NOMO-1 treated with dmso at 0.1 percent for 144 hours (cell line): Measurements from ENCODE around the gene EDEM1.
"Not testable (repeated sequence)": the region's sequence is repeated elsewhere in the genome, so short reads cannot be mapped to it uniquely, and the experiment has no call there.

Experiments used
- DNase-seq: peaks from one replicate; lab custom pipeline; 2025; ENCODE audit not compliant: unreplicated experiment; lab: John Stamatoyannopoulos, UW

EDEM1 gene

DNA sequence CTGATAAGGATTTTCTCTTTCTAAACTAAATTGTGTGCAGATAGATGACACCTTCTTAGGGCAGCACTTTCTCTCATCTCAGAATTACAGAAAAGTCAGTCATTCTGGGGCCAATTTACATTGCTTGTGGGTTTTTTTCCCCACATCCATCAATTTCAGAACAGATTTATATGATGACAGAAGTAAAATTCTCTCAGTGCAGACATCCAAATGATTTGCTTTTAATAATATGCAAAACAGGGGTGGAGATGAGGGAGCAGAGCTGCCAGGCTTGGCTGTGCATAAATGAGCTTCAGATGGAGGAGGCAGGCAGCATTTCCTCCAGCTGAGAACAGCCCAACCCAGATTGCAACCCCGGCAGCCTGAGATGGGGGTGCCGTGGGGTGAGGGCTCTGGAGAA lies 44.0 kb downstream of the EDEM1 start:
- no peak for DNase-seq

DNA sequence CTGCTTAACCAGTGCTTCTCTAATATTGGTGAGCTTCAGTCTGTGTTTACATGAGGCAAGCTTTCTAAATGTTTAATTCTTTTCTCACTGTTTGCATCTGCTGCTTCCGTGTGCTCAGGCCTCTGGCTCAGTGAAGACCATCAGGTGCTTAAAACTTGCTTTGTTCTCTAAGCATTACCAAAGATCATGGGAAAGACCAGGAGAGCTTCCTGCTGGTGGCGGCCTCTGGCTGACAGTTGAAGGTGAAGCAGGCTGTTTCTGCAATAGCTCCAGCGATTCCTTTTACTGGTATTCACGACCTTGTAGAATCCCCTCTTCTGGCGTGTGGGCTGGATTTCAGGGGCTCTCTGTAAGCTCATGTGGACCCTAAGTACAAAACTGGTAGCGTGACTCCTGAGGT lies 45.1 kb downstream of the EDEM1 start:
- DNase-seq = no peak

DNA sequence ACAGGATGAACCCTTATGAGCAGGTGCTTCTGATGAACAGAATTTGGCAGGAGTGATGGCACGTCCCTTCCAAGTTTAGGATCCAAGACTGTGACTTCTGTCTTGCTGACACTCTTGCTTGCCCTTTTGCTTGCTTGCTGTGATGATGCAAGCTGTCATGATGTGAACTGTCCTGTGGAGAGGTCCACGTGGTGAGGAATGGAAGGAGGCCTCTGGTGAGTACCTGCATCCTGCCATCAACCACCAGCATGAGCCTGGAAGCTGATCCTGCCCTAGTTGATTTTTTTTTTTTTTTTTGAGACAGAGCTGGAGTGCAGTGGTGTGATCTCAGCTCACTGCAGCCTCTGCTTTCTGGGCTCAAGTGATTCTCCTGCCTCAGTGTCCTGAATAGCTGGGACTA lies 45.5 kb downstream of the EDEM1 start:
- DNase-seq = no peak

DNA sequence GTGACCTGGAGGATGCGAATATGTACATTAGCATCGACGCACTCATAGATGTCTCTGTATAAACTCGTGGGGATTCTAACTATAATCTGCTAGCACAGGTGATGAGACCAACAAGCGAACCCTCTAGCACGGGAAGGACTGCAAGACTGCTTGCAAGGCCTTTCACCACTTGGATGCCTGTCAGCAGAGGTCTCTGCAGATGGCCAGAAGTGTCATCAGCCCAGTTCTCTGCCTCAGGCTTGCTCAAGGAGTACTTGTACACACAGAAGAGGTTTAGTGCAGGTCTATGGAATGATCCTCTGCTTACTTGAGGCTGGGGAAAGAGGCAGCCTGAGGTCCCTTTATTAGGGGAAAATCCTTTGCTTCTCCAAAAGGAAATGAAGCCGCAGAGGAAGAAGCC lies 48.1 kb downstream of the EDEM1 start:
- DNase-seq = no peak

DNA sequence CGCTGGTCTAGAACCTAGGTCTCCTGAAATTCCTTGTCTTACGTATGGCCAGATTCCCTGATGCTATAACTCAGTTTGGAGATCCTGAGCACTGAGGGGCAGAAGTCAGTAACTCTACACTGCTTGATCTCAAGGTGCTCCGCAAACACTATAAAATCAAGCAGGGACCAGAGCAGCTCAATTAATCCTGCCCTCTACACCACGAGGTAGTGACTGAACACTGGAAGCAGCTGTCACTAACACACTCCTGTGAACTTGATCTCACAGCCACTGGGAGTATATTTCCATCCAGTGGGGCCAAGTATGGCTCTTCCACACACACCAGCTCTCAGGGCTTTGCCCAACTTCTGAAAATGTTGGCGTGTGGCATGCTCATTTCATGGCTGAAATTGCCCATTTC lies 51.0 kb downstream of the EDEM1 start:
- DNase-seq = no peak

DNA sequence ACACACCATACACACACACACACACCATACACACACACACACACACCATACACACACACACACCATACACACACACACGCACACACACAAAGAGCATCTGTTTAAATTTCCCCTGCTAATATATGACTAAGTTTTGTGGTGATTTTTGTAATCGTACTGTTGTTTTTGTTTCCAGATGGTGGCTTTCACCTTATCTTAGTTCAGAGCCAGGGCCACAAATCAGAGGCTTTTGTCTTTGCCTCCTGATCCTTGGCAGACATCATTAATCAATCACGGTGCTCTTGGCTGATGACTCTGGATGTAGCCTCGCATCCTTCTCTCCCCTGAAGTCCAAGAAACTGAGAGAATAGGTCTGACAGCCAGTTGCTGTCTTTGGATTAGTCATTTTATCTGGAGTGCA lies 52.1 kb downstream of the EDEM1 start:
- no peak for DNase-seq

DNA sequence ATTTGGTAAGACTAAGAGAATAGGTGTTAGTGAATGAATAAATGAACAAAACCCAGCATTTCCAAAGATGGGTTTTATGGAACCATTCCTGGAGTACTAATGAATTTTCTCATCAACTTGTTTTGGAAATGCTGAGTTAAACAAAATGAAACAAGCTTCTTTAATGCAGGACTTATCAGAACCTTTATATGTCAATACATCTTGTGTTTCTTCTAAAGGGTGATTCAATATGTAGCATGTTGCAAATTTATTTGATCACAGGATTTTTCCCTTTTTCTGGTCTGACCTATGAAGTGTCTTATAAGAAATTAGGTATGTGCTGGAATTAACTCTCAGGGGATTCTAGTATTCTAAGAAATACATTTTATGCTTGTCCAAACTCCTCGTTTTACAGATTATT lies 53.2 kb downstream of the EDEM1 start:
- DNase-seq = no peak

DNA sequence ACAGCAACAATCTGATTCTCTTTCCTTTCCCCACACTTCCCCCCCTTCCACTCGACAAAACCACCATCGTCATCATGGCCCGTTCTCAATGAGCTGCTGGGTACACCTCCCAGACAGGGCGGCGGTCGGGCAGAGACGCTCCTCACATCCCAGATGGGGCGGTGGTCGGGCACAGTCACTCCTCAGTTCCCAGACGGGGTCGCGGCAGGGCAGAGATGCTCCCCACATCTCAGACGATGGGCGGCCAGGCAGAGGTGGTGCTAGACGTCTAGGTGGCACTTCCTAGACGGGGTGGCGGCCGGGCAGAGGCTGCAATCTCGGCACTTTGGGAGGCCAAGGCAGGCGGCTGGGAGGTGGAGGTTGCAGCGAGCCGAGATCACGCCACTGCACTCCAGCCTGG lies 55.3 kb downstream of the EDEM1 start:
- DNase-seq = not testable (repeated sequence)

DNA sequence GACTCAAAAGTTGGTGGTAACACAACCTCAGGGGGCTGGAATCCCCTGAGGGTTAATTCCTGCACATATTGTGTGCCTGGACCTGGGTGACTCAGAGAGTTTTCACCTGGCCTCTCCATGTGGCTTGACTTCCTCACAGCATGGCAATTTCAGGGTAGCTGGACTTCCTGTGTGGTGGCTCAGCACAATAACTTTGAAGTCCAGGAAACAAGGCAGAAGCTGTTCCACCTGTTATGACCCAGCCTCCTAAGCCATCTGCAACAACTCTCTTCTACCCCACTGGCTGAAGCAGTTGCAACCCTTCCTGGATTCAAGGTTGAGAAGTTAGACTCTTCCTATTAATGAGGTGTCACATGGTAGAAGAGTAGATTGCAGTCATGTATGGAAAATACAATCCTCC lies 58.4 kb downstream of the EDEM1 start:
- no peak for DNase-seq

DNA sequence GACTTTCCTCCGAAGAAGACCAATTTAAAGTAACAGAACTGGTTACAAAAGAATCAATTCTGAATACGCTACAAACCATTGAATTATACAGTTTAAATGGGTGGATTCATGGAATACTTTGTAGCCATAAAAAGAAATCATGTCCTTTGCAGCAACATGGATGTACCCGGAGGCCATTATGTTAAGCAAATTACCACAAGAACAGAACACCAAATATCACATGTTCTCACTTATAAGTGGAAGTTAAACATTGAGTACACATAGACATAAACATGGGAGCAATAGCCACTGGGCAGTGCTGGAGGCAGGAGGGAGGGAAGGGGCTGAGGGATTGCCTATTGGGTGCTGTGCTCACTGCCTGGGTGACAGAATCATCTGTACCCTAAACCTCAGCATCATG lies 61.3 kb downstream of the EDEM1 start:
- DNase-seq = no peak

DNA sequence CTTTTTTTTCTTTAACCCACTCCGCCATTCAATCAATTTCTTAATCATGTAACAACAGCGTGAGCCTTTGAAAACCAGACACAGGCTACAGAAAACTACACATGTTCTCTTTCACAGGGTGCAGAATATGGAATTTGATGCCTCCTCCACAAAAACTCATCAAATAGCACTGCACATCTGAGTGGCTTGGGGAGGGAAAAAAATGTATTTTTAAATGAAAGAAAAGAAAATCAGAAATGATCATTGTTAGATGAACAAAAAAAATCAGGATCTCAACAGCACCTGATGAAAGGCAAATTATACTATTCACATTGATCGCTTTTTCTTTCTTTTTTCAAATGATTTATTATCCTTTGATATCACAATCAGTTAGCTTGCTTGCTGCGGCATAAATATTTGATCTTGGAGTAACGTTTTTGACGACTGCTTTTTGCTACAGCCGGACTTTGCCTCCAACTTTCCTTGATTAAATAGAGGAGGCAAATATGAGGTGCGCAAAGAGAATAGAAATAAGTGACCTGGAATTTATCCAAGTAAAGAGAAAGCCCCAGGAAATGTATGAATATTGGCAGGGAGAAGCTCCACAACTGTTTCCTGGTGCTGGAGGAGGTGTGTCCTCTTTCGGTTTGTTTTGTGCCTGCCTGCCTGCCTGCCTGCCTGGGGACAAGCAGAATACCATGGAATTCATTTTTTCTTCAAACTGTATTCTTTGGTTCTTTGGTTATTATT lies 63.1 kb downstream of the EDEM1 start:
- no peak for DNase-seq

DNA sequence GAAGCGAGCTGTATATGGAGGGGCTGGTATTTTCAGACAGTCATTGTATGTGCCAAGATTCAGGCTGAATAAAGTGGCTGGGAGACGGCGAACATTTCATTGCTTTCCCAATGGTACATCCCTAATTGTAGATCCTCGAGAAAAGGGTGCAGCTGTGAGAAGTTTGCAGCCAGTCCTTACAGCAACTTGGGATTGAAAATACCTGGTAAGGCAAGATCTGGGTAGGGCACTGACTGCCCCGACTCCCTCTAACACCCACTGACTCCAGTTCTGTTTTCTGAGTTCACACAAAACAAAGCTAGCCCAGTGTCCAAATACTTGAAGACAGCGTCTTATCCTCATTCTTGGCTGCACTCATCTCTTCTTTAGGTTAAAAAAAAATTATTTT lies 63.7 kb downstream of the EDEM1 start:
- no peak for DNase-seq

DNA sequence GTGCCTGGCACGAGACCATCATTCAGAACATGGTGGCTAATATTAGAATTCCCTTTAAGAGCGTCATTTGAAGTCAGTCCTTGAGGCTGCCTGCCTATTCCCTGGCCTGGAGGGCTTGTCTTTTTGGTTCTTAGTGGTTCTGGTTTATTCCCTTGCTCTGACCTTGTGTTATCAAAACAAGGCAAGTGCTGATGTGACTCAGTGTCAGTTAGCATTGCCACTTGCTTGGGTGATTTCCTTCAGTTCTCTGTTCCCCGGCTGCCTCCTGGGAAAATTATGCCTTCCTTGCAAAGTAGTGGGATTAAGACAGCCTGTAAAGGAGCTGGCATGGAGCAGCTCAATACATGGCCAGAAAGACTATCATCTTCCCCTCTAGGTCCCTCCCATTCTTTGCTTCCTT lies 64.6 kb downstream of the EDEM1 start:
- no peak for DNase-seq

DNA sequence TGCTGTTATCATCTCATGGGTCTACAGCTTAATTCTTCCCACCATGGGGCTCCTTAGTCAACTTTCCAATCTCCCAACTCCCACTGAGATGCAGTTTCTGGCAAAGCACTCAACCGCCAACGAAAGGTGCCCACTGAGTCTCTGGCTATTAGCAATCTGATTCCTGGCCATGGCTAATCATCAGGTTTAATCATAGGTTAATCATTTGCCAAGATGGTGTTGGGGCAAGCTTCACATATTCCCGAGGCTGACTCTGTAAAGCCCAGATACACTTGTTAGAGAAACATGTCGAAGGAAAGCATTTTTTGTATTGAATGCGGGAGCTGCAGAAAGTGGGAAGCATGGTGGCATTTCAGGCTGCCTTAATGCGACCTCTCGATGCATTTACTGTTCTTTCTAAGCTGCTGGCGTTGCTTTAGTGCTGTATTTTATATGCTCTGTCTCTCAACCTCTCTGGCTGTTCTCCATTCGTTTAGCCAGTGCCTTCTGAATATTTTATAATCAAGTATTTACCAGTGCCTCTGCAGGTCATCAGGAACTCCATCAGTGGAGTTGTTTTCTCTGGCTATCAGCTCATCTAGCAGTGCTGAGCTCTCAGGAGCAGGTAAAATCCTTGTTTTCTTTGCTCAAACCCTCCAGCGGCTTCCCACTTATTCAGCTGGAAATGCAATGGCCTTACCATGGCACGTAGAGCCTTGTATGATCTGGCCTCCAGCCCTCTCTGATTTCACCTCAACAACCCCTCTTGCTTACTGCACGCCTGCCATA lies 67.0 kb downstream of the EDEM1 start:
- DNase-seq = no peak

DNA sequence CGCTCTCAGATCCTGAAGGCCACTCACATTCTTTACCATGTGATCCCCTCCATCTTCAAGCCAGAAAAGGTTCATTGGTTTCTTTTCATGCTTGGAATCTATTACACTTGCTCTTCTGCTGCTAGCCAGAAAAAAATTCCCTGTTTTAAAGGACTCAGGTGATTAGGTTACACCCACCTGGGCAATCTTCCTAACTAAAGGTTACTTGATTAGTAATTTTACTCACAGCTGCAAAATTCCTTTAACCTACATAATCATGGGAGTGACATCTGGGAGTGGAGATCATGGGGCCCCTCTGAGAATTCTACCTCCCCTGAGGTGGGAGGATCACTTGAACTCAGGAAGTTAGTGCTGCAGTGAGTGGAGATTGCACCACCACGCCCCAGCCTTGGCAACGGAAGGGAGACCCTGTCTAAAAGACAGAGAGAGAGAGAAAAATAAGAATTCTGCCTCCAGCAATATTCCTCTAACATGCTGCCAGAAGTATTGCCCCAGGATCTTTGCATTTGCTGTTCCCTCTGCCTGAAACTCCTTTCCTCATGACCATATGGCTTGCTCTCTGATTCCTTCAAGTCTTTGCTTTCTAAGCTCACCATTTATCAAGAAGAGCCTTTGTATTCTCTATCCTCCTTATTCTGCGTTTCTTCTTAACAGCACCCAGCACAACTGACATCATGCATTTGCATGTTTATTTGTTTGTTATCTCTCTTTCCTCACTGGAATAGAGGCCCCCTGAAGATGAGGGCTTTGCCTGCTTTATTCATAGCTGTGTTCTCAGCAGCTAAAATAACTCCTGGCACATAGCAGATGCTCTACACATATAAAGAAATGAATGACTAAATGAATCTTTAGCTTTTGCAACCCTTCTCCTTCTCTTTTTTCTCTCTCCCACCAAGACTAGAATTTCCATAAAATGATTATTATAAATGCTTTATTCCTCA lies 68.2 kb downstream of the EDEM1 start:
- DNase-seq = no peak

DNA sequence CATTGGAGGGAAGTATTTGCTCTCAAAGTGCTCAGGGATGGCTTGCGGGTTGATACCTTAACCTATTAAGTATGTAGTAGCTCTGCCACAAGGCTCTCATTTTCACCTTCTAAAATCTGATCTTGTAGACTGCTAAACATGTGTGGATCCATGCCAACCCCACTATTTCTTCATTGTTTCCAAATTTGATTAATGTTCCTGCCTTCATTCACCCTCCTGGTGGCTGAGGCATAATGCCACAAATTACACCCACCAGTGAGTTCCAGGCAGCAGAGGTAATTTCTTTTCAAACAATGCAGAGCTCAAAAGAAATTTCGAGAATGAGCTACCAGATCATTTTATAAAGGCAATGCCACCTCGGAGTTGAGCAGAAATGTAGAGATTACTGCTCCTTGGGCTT lies 71.0 kb downstream of the EDEM1 start:
- no peak for DNase-seq

DNA sequence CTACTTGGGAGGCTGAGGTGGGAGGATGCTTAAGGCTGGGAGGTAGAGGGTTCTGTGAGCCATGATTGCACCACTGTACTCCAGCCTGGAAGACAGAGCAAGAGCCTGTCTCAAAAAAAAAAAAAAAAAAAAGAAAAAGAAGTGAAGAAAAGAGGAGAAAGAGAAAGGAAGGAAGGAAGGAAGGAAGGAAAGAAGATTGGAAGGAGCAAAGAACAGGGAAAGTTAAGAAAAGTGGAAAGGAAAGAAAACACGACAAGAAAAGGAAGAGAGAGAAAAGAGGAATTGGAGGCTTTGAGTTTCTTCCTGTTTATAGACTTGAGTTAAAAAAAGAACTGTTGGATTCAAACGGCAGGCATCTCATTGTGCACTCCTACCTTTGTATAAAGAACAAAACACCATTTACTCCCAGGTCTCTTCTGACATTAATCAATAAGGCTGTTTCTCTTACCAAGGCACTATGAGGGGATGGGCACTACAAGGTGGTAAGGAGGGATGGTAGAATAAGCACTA lies 73.5 kb downstream of the EDEM1 start:
- no peak for DNase-seq

DNA sequence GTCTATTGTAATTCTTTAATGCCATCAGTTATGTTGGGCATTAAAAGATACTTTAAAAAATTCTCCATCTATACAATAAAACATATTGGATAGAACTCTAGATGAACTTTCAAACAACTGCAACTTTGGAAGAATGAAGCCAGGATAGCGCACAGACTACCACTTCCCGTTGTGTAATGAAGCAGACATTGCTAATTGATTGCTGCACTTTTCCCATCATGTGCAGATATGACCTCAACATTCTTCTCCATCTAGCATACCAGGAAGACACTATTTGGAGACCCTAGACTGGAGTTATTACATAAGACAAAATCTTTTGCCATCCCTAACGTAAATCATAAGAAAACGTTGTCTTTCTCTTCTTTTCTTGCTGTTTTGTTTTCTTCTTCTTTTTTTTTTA lies 75.0 kb downstream of the EDEM1 start:
- no peak for DNase-seq

DNA sequence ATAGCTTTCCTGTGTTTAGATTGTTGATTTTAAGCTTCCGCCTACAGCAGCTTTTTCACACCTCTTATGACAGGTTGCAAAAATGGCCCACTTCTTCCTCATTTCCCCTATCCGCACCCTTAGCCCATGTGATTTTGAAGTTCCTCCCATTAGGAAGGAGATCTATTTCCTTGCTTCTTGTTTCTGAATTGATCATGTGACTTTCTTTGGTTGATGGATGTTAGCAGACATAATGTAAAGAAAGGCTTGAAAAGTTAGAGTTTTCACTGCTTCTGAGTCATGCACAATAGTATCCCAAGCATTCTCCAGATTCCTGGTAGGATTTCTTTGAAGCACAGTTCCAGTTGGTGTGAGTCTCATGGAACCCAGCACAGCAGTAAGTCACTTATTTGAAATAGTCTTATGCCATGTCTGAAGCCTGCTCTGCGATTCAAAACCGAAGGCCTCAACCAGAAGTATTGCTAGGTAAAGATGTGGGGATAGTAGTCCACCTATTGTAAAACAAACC lies 76.6 kb downstream of the EDEM1 start:
- DNase-seq = no peak

DNA sequence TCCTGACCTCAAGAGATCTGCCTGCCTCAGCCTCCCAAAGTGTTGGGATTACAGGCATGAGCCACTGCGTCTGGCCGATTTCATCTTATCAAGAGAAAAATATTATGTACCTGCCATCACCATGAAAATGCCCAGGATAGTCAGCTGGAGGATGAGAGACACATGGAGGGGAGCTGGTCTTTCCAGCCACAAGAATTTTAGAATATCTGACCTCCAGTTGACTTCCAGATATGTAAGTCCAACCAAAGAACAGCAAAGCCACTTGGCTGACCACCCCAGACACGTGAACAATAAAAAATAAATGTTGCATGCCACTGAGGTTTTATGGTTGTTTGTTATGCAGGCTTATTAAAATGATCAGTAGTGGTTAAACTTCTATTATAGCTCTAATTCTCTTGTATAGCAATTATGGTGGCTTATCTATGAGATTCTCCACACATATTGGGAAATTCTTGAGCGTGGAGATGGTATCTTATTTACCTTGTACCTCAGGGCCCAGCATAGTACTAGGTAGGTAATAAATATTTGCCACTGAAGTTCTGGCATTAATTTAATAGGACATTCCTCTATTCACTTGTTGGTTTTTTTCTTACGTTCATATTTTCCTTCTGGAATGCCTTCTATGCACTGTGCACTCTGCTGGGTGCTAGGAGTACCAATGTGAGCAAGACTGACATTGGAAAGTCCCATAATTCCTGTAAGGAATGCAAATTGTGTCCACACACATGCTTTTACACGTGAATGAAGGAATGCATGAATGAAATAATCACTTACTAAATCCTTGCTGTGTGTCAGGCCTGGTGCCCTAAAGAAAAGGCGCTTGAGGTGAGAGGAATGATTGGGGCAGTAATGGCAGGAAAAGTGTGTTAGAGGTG lies 77.6 kb downstream of the EDEM1 start:
- no peak for DNase-seq
